ENCODE results near the gene SMIM13. TPM values are rescaled to one million over a fixed set of nuclear protein-coding genes. Genes with fewer than 3 reads are reported as not detected.

The SMIM13 gene
- total RNA-seq, 3 donors from 2014 or later (not counting 1 experiment from before 2014, with no cell fraction given) = 5.3 to 10.3 (median 9.8) TPM

- no peak for TF ChIP-seq CTCF (IDR thresholded peaks at IDR 0.05)
- Histone ChIP-seq H3K27ac (ENCODE audit: low read length) (no peak overlapping the region), H3K4me1 (ENCODE audit: control insufficient read depth, insufficient read depth, low read length) (no peaks in the 10 kb centered on the region), H3K9me3 (ENCODE audit: control insufficient read depth, insufficient read depth, low read length) (no peaks in the 10 kb centered on the region), H3K36me3 (ENCODE audit: control insufficient read depth, insufficient read depth, low read length) (no peaks in the 10 kb centered on the region), H3K4me3 (ENCODE audit: low read length) (no peak overlapping the region), H3K27me3 (ENCODE audit: control insufficient read depth, insufficient read depth, low read length) (peaks cover 4% of the 10 kb centered on the region)
- intact Hi-C loops (cut with micrococcal nuclease) = no loop called here
- no peak for ATAC-seq
- 91% methylated on average over 8 of the region's 9 CpGs for WGBS (ENCODE audit: insufficient coverage)
- Mint-ChIP-seq H3K9me3 (no peaks in the 10 kb centered on the region), H3K36me3 (no peaks in the 10 kb centered on the region), H3K27me3 (ENCODE audit: low read depth in 2 of 2) (peaks cover 0 to 3% of the 10 kb centered on the region in 2 donors), H3K4me3 (no peak overlapping the region), H3K4me1 (peaks cover 12 to 17% of the 10 kb centered on the region in 2 donors), H3K27ac (no peak overlapping the region)
- no peak for DNase-seq
These were observed 67.7 kb downstream of the SMIM13 start for GRCh38 chr6:11161031-11161956.

- no peaks in the 10 kb centered on the region for H3K27me3 Mint-ChIP-seq (ENCODE audit: low read depth in 2 of 2)
- peaks cover 3% of the 10 kb centered on the region for H3K27me3 ChIP-seq (ENCODE audit: control insufficient read depth, insufficient read depth, low read length)
- DNase-seq = no peak
- intact Hi-C loops (cut with micrococcal nuclease) = no loop called here
- TF ChIP-seq CTCF (IDR thresholded peaks at IDR 0.05) = no peak
- no peak overlapping the region for H3K4me3 ChIP-seq (ENCODE audit: low read length)
- no peak for ATAC-seq
- H3K9me3 Mint-ChIP-seq = no peaks in the 10 kb centered on the region
- 89% methylated on average over 3 of the region's 3 CpGs for WGBS (ENCODE audit: insufficient coverage)
- H3K4me1 ChIP-seq (ENCODE audit: control insufficient read depth, insufficient read depth, low read length) = no peaks in the 10 kb centered on the region
- no peak overlapping the region for H3K4me3 Mint-ChIP-seq
- H3K27ac Mint-ChIP-seq = no peak overlapping the region
- H3K9me3 ChIP-seq (ENCODE audit: control insufficient read depth, insufficient read depth, low read length) = no peaks in the 10 kb centered on the region
- H3K36me3 Mint-ChIP-seq = no peaks in the 10 kb centered on the region
- peaks cover 12 to 17% of the 10 kb centered on the region in 2 donors for H3K4me1 Mint-ChIP-seq
- H3K27ac ChIP-seq (ENCODE audit: low read length) = no peak overlapping the region
- H3K36me3 ChIP-seq (ENCODE audit: control insufficient read depth, insufficient read depth, low read length) = no peaks in the 10 kb centered on the region
These were observed 68.6 kb downstream of the SMIM13 start for GRCh38 chr6:11162262-11162661.

- H3K4me3 ChIP-seq (ENCODE audit: low read length) = no peak overlapping the region
- ATAC-seq (no peak), DNase-seq (no peak)
- no peaks in the 10 kb centered on the region for H3K9me3 ChIP-seq (ENCODE audit: control insufficient read depth, insufficient read depth, low read length)
- intact Hi-C loops (cut with micrococcal nuclease) = no loop called here
- H3K27ac Mint-ChIP-seq = no peak overlapping the region
- 57% methylated on average over 2 of the region's 2 CpGs for WGBS (ENCODE audit: insufficient coverage)
- H3K27me3 Mint-ChIP-seq (ENCODE audit: low read depth in 2 of 2) = no peaks in the 10 kb centered on the region
- H3K4me3 Mint-ChIP-seq = no peak overlapping the region
- H3K4me1 ChIP-seq (ENCODE audit: control insufficient read depth, insufficient read depth, low read length) = no peaks in the 10 kb centered on the region
- no peaks in the 10 kb centered on the region for H3K36me3 Mint-ChIP-seq
- H3K27me3 ChIP-seq (ENCODE audit: control insufficient read depth, insufficient read depth, low read length) = no peaks in the 10 kb centered on the region
- TF ChIP-seq CTCF (IDR thresholded peaks at IDR 0.05) = no peak
- no peaks in the 10 kb centered on the region for H3K9me3 Mint-ChIP-seq
- no peaks in the 10 kb centered on the region for H3K36me3 ChIP-seq (ENCODE audit: control insufficient read depth, insufficient read depth, low read length)
- H3K4me1 Mint-ChIP-seq = peaks cover 12 to 17% of the 10 kb centered on the region in 2 donors
- H3K27ac ChIP-seq (ENCODE audit: low read length) = no peak overlapping the region
These were observed 70.3 kb downstream of the SMIM13 start for GRCh38 chr6:11163932-11164331.
